Ectodermal cell (in vitro differentiated cells): ENCODE measurements around the gene SGIP1.

ENCODE experiments used
- H3K27ac ChIP-seq: 2 replicates; pipeline ENCODE4 v1.7.0; 2013; ENCODE audit warnings: mild to moderate bottlenecking, low read depth, low read length; ENCODE audit not compliant: insufficient read depth, poor library complexity, severe bottlenecking
- H3K27me3 ChIP-seq: 2 replicates; pipeline ENCODE4 v1.7.0; 2013; ENCODE audit warnings: mild to moderate bottlenecking, low read length; ENCODE audit not compliant: insufficient read depth, control insufficient read depth, poor library complexity, severe bottlenecking
- H3K36me3 ChIP-seq: one replicate; pipeline ENCODE4 v1.7.0; 2013; ENCODE audit warnings: low read length; ENCODE audit not compliant: control insufficient read depth, insufficient read depth
- H3K4me1 ChIP-seq: one replicate; pipeline ENCODE4 v1.7.0; 2013; ENCODE audit warnings: low read length; ENCODE audit not compliant: control insufficient read depth, insufficient read depth
- H3K4me3 ChIP-seq: 2 replicates; pipeline ENCODE4 v1.7.0; 2013; ENCODE audit warnings: low read depth, low read length, control low read depth; ENCODE audit not compliant: insufficient read depth
- H3K9me3 ChIP-seq: 2 replicates; pipeline ENCODE4 v1.7.0; 2013; ENCODE audit warnings: mild to moderate bottlenecking, low read length, moderate library complexity; ENCODE audit not compliant: control insufficient read depth
- WGBS, 2 experiments: methylation state at CpG; one replicate each; pipeline ENCODE4 v1.1.7; 2013; ENCODE audit warnings: missing lambda C conversion rate in 2 of 2; 5-methylcytosine and 5-hydroxymethylcytosine counted together

Gene SGIP1

GRCh38 chr1:66617362-66618184, 83.6 kb downstream of the SGIP1 start:
- H3K9me3 ChIP-seq, result no peaks in the 10 kb centered on the region
- H3K27ac ChIP-seq, result no peak overlapping the region
- 92 to 93% methylated on average over 2 of the region's 4 CpGs for WGBS, 2 experiments
- no peaks in the 10 kb centered on the region for H3K4me1 ChIP-seq
- no peaks in the 10 kb centered on the region for H3K27me3 ChIP-seq
- H3K4me3 ChIP-seq, result no peak overlapping the region
- no peaks in the 10 kb centered on the region for H3K36me3 ChIP-seq

GRCh38 chr1:66618390-66618789, 84.4 kb downstream of the SGIP1 start:
- H3K9me3 ChIP-seq, result no peaks in the 10 kb centered on the region
- H3K27me3 ChIP-seq, result no peaks in the 10 kb centered on the region
- H3K27ac ChIP-seq, result no peak overlapping the region
- H3K4me3 ChIP-seq, result no peak overlapping the region
- no peaks in the 10 kb centered on the region for H3K4me1 ChIP-seq
- no peaks in the 10 kb centered on the region for H3K36me3 ChIP-seq

DNA sequence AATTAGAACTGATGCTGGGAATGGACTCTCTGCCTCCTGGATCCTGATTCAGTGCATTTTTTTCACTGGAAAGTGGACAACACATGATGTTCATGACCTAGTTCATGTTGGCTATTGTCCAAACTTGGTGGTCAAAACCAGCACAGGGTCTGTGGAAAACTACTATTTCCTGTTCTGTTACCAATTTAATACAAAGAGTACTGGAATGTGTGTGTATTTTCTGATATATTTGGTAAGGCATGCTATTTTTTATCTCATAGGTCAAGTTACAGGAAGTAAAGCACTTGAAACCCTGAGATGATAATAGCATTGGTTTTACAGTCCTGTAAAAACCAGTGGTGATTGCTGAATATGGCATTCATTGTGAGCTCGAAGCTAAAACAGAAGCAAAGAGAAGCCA, 89.9 kb downstream of the SGIP1 start:
- no peaks in the 10 kb centered on the region for H3K4me1 ChIP-seq
- H3K36me3 ChIP-seq, result no peaks in the 10 kb centered on the region
- no peak overlapping the region for H3K4me3 ChIP-seq
- H3K27me3 ChIP-seq, result no peaks in the 10 kb centered on the region
- H3K27ac ChIP-seq, result no peak overlapping the region
- no peaks in the 10 kb centered on the region for H3K9me3 ChIP-seq
- 80 to 96% methylated on average over 1 of the region's 1 CpG for WGBS, 2 experiments

DNA sequence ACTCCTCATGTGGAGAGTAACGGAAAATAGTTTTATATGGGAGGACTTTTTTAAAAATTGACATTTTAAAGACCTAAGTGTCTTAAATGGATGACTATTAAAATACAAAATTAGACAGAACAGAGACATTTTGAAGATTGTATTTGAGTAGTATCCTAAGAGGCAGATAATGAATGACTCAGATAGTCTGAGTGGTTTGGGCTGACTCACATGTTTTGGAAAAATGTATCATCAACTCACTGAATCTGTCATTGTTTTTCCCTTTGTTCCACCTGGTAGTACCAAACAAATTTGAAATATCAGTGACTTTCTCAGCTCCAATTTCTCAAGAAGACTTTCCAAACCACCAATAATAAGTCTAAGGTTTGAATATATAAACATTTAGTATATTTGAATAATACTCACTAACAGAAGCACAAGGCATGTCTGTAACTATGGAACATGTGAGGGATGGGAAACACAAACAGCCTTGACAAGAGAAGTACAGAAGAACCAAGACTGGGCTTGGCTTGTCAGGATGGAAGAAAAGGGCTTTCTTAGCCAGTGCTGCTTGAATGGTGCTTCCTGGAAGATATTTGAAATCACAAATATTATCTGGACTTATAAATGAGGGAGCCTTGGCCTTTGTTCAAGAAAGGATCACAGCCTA, 90.6 kb downstream of the SGIP1 start:
- WGBS, 2 experiments, result 89 to 100% methylated on average over 1 of the region's 1 CpG
- H3K27me3 ChIP-seq, result no peaks in the 10 kb centered on the region
- no peaks in the 10 kb centered on the region for H3K9me3 ChIP-seq
- H3K4me3 ChIP-seq, result no peak overlapping the region
- no peaks in the 10 kb centered on the region for H3K4me1 ChIP-seq
- H3K36me3 ChIP-seq, result no peaks in the 10 kb centered on the region
- H3K27ac ChIP-seq, result no peak overlapping the region

DNA sequence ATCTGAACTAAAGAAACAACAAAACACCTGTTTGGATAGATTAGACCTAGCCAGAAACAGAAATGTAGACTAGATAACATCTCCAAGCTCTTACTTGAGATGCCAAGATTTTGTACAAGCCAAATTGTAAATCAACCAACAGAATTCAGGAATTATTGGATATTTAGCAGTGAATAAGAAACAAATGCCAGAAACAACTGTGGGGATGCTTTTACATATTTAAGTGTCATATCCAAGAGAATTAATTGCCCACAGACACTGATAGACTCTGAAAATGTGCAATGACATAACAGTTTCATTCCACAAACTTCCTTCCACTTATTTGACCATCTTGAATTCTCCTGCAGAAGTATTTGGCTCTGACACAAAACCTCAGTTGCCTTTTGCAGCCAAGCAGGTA, 92.3 kb downstream of the SGIP1 start:
- Histone ChIP-seq H3K4me1 (no peaks in the 10 kb centered on the region), H3K9me3 (no peaks in the 10 kb centered on the region), H3K27ac (no peak overlapping the region), H3K4me3 (no peak overlapping the region), H3K36me3 (no peaks in the 10 kb centered on the region), H3K27me3 (no peaks in the 10 kb centered on the region)

DNA sequence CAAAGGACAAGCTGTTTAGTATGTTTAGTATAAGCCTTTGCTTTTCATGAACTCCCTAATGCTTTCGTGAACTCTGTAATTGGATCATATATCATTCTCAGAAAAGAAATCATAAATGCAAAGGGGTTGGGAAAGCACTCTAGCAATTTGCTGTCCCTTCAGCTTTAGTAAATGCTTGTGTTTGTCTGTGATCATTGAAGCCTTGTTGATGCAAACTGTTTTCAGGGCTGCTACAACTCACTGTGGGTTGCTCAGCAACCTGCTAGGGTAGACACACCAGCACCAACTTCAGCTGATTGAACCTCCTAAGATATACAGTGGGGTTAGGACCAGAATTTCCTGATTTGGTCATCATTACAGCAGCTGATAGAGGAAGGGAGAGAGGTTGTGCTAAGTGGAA, 95.0 kb downstream of the SGIP1 start:
- Histone ChIP-seq H3K4me1 (no peaks in the 10 kb centered on the region), H3K36me3 (no peaks in the 10 kb centered on the region), H3K4me3 (no peak overlapping the region), H3K9me3 (no peaks in the 10 kb centered on the region), H3K27ac (no peak overlapping the region), H3K27me3 (no peaks in the 10 kb centered on the region)
- WGBS, 2 experiments, result 93 to 100% methylated on average over 1 of the region's 1 CpG

GRCh38 chr1:66633159-66633558, 99.2 kb downstream of the SGIP1 start:
- Histone ChIP-seq H3K9me3 (no peaks in the 10 kb centered on the region), H3K4me1 (no peaks in the 10 kb centered on the region), H3K27ac (no peak overlapping the region), H3K36me3 (no peaks in the 10 kb centered on the region), H3K4me3 (no peak overlapping the region), H3K27me3 (no peaks in the 10 kb centered on the region)
- 100% methylated on average over 1 of the region's 1 CpG; no CpG with 5 or more reads in 1 of the 2 experiments for WGBS, 2 experiments

DNA sequence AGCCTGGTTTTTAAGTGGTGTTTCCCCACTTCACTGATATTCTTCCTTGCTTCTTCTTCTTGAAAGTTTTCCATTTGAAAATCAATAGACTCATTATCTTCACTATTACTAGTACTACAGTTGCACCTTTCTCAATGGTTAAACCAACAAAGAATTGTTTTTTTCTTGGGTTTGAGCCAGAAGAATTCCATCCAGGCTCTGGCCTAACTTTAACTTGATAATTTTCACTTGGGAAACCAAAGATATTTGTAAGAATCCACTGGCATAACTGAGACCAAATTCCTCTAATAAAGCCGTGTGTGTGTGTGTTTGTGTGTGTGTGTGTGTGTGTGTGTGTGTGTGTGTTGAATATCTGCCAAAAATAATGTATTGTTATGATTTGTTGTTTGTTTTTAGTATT, 103.2 kb downstream of the SGIP1 start:
- H3K4me3 ChIP-seq, result no peak overlapping the region

GRCh38 chr1:66641891-66642473, 108.0 kb downstream of the SGIP1 start:
- Histone ChIP-seq H3K4me3 (no peak overlapping the region), H3K27ac (no peak overlapping the region)
- 78 to 91% methylated on average over 4 of the region's 4 CpGs for WGBS, 2 experiments

More for the DNA sequence above, 103.2 kb downstream of the SGIP1 start:
- Histone ChIP-seq H3K4me1 (peaks cover 3% of the 10 kb centered on the region), H3K27ac (no peak overlapping the region), H3K9me3 (no peaks in the 10 kb centered on the region), H3K27me3 (no peaks in the 10 kb centered on the region), H3K36me3 (no peaks in the 10 kb centered on the region)
- 100% methylated on average over 1 of the region's 1 CpG; no CpG with 5 or more reads in 1 of the 2 experiments for WGBS, 2 experiments

GRCh38 chr1:66642992-66643391, 109.0 kb downstream of the SGIP1 start:
- Histone ChIP-seq H3K27ac (no peak overlapping the region), H3K36me3 (no peaks in the 10 kb centered on the region), H3K4me1 (peaks cover 5% of the 10 kb centered on the region), H3K27me3 (no peaks in the 10 kb centered on the region), H3K4me3 (no peak overlapping the region), H3K9me3 (no peaks in the 10 kb centered on the region)
- WGBS, 2 experiments, result 60 to 73% methylated on average over 2 to 3 of the region's 3 CpGs

More at GRCh38 chr1:66641891-66642473, 108.0 kb downstream of the SGIP1 start:
- H3K27me3 ChIP-seq, result no peaks in the 10 kb centered on the region
- peaks cover 5% of the 10 kb centered on the region for H3K4me1 ChIP-seq
- H3K36me3 ChIP-seq, result no peaks in the 10 kb centered on the region
- no peaks in the 10 kb centered on the region for H3K9me3 ChIP-seq
